ENCODE data around the gene KRTAP10-3.

Gene KRTAP10-3

DNA sequence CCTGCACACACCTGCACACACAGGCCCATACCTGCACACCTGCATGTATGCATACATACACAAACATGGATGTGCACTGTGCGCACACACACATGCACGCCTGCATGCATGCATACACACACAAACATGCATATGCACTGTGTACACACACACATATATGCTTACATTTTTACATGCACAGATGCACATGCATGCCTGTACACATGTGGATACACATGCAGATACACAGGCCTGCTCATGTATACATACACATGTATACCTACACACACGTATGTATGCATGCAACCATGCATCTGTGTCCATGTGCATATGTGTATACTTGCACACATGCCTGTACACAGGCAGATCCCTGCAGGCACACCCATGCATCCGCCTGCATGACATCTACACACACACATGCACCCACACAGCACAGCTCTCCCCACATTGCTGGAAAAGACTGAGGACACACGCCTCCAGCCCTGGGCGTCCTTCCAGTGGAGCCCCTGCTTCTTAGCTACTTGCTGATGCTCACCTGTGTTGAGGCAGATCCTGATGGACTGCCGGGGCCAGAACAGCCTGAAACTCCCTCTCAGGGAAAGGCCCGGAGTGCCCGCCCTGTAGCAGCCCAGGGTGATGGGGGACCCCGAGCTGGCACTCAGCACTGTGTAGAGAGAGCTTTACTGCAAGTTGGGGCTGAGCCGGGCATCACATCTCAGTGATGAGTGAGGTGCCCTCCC is 47.2 kb downstream of the KRTAP10-3 start:
- no peak overlapping the region for H3K4me3 ChIP-seq
- no peak overlapping the region for H3K27ac ChIP-seq

DNA sequence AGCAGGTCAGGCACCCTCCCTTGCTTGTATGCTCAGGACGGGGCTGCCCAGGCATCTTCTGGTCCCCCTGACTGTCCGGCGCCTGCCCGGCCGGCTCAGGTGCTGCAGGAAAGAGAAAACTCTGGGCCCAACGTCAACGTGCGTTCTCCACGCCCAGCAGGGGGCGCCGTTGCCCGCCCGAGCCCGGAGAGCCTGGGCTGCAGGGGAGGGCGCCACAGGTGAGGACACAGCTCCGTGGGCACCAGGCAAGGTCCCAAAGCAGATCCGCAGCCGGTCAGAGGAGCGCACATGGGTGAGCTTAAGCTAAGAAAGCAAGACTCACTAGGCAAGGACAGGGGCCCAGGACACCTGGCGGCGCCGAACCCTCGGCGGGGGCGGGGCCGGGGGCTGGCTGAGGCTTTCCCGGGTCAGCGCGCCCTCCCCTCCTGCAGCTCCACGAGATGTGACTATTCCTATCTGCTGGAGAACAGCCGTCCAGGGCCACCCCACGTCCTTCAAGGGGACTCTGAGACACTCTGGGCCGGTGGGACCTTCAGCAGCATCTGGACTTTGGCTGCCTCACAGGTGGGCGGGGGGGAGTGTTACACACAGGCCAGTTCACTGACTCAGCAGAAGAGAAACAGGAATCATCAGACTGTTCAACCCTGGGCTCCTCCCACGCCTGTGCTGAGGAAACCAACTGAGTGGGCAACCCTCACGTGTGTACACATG is 47.9 kb downstream of the KRTAP10-3 start:
- H3K4me3 ChIP-seq: peak overlapping the region in 3 of 7 experiments; percentile 11 to 29 (median 26)

GRCh38 chr21:44510109-44510507 is 48.5 kb downstream of the KRTAP10-3 start:
- no peak overlapping the region for H3K27ac ChIP-seq

More for the DNA sequence above, 47.9 kb downstream of the KRTAP10-3 start:
- H3K27ac ChIP-seq: no peak overlapping the region

GRCh38 chr21:44509539-44509938 is 49.1 kb downstream of the KRTAP10-3 start:
- no peak overlapping the region for H3K4me3 ChIP-seq
- H3K27ac ChIP-seq: no peak overlapping the region

More at GRCh38 chr21:44510109-44510507, 48.5 kb downstream of the KRTAP10-3 start:
- H3K4me3 ChIP-seq: no peak overlapping the region

DNA sequence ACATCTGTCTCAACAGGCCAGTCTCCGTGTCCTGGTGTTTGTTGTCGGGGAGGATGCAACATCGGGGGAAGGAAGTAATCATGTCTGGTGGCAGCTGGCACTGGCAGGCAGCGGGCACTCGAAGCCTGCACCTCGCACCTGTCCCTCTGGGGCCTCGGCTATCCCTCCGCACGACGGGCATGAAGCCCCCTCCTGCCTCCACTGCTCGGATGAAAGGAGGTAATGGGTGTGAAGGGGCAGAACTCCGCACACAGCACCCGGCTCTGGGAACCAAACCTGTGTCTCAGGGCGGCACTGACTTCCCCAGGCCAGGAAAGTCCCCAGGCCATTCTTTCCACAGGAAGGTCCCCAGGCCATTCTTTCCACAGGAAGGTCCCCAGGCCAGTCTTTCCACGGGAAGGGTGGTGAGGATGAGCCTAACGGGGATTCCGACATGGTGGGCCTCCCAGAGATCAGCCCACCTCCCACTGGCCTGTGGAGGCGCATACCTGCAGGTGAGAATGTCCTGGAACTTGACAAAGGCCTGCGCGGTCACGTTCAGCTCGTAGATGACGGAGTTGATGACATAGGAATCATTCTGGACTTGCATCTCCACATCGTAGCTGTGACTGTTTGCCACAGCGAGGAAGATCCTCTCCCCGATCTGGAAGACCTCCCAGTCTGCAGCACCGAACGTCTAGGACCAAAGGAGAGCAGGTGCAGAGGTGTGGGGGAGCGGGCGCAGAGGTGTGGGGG is 49.7 kb downstream of the KRTAP10-3 start:
- Histone ChIP-seq H3K27ac (no peak overlapping the region), H3K4me3 (no peak overlapping the region)

DNA sequence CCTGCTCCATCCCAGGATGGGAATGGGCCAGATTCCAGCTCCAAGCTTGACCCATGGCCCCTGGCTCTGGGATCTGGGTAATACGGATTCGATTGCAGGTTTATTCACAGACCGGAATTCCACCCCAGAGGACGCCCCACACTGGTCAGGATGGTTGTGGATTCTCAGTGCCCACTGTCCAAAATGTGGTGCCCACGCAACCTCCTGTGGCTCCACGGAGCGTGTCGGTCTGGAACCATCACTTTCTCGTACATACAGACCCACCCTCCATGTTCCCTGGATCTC is 50.2 kb downstream of the KRTAP10-3 start:
- H3K27ac ChIP-seq: no peak overlapping the region
- no peak overlapping the region for H3K4me3 ChIP-seq
